Measurements from ENCODE around the gene ABI3.

ABI3 gene

DNA sequence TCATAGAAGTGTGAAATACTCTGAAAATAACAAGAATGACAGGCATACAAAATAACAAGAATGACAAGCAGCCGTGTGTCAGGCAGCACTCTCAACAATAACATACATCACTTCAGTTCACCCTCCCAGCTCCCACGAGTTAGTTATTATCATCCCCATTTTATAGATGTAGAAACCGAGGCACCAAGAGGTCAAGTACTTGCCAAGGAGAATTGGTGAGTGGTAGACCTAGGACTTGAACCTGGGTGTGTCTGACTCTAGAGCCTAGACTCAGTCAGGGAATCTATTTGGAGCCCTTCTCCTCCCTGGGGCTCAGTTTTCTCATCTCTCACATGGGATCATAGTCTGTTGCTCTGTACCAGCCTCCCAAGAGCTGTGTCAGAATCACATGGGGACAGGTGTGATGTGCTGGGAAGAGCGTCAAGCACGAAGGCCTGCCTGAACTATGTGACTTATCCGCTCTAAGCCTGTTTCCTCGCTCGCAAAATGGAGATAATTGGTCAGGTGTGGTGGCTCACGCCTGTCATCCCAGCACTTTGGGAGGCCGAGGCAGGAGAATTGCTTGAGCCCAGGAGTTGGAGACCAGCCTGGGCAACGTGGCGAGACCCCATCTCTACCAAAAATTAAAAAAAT lies 39.5 kb downstream of the ABI3 start:
- Mint-ChIP-seq H3K27me3 (ENCODE audit: low read depth) (peaks cover 4% of the 10 kb centered on the region), H3K27ac (no peak overlapping the region), H3K4me3 (no peak overlapping the region), H3K9me3 (no peaks in the 10 kb centered on the region), H3K36me3 (ENCODE audit: low read depth) (no peaks in the 10 kb centered on the region), H3K4me1 (no peaks in the 10 kb centered on the region)
- TF ChIP-seq, protein P1, sequence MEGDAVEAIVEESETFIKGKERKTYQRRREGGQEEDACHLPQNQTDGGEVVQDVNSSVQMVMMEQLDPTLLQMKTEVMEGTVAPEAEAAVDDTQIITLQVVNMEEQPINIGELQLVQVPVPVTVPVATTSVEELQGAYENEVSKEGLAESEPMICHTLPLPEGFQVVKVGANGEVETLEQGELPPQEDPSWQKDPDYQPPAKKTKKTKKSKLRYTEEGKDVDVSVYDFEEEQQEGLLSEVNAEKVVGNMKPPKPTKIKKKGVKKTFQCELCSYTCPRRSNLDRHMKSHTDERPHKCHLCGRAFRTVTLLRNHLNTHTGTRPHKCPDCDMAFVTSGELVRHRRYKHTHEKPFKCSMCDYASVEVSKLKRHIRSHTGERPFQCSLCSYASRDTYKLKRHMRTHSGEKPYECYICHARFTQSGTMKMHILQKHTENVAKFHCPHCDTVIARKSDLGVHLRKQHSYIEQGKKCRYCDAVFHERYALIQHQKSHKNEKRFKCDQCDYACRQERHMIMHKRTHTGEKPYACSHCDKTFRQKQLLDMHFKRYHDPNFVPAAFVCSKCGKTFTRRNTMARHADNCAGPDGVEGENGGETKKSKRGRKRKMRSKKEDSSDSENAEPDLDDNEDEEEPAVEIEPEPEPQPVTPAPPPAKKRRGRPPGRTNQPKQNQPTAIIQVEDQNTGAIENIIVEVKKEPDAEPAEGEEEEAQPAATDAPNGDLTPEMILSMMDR (IDR thresholded peaks at IDR 0.05; ENCODE audit: unreplicated experiment in 3 of 3) = no peak

GRCh38 chr17:49252148-49252695 lies 41.7 kb downstream of the ABI3 start:
- Mint-ChIP-seq H3K4me3 (no peak overlapping the region), H3K27me3 (ENCODE audit: low read depth) (peaks cover 9% of the 10 kb centered on the region), H3K36me3 (ENCODE audit: low read depth) (no peaks in the 10 kb centered on the region), H3K27ac (no peak overlapping the region), H3K9me3 (no peaks in the 10 kb centered on the region), H3K4me1 (no peaks in the 10 kb centered on the region)
- TF ChIP-seq, protein P1 (IDR thresholded peaks at IDR 0.05; ENCODE audit: unreplicated experiment in 3 of 3) = no peak

DNA sequence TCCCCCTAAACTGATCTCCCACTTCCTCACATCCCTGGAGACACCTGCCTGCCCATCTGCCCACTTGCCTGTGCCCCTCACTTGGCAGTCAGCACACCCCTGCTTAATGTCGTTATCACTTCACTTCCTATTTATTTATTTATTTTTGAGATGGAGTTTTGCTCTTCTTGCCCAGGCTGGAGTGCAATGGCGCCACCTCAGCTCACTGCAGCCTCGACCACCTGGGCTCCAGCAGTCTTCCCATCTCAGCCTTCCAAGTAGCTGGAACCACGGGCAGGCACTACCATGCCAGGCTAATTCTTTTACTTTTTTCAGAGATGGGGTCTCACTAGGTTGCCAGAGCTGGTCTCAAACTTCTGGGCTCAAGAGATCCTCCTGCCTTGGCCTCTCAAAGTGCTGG lies 43.6 kb downstream of the ABI3 start:
- Mint-ChIP-seq H3K4me3 (no peak overlapping the region), H3K36me3 (ENCODE audit: low read depth) (no peaks in the 10 kb centered on the region), H3K27ac (no peak overlapping the region), H3K9me3 (no peaks in the 10 kb centered on the region), H3K4me1 (no peaks in the 10 kb centered on the region), H3K27me3 (ENCODE audit: low read depth) (peaks cover 5% of the 10 kb centered on the region)
- TF ChIP-seq, protein P1 (IDR thresholded peaks at IDR 0.05; ENCODE audit: unreplicated experiment in 3 of 3) = no peak

DNA sequence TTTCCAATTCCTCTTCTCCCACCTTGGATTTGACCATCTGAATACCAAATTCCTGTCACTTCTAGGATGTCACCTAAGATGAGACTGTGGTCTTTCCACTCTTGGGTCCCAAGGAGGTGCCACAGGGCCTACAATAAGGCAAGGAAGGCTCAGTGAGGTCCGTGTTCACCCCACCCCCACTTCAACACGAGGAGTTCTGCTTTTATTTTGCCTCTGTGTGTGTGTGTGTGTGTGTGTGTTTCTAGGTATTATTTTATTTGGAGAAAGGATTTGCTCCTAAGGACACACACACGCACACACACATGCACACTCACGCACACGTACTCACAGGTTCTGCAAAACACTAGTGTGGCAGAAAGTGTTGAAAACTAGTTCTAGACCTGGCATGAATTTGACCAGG lies 44.6 kb downstream of the ABI3 start:
- Mint-ChIP-seq H3K27me3 (ENCODE audit: low read depth) (peaks cover 9% of the 10 kb centered on the region), H3K27ac (no peak overlapping the region), H3K4me3 (no peak overlapping the region), H3K9me3 (no peaks in the 10 kb centered on the region), H3K36me3 (ENCODE audit: low read depth) (no peaks in the 10 kb centered on the region), H3K4me1 (no peaks in the 10 kb centered on the region)
- TF ChIP-seq, protein P1 (IDR thresholded peaks at IDR 0.05; ENCODE audit: unreplicated experiment in 3 of 3) = no peak

DNA sequence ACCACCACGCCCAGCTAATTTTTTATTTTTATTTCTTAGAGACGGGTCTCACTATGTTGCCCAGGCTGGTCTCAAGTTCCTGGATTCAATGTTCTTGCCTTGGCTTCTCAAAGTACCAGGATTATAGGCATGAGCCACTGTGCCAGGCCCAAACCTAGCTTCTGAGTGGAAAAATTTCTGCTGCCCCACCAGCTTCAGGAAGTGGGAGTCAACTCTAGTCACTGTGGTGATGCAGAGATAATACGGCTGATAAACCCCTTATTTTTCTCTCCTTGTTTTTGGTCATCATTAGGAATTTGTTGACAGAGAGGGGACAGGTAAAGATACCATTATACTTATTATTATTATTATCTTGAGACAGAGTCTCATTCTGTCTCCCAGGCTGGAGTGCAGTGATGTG lies 47.9 kb downstream of the ABI3 start:
- no peaks in the 10 kb centered on the region for H3K9me3 Mint-ChIP-seq
- H3K4me1 Mint-ChIP-seq = peaks cover 4% of the 10 kb centered on the region
- TF ChIP-seq, protein P1 (IDR thresholded peaks at IDR 0.05; ENCODE audit: unreplicated experiment in 3 of 3) = no peak
- H3K27me3 Mint-ChIP-seq (ENCODE audit: low read depth) = peaks cover 12% of the 10 kb centered on the region
- H3K4me3 Mint-ChIP-seq = peak overlapping the region in 1 of 3 experiments; percentile 6
- no peaks in the 10 kb centered on the region for H3K36me3 Mint-ChIP-seq (ENCODE audit: low read depth)
- no peak overlapping the region for H3K27ac Mint-ChIP-seq

DNA sequence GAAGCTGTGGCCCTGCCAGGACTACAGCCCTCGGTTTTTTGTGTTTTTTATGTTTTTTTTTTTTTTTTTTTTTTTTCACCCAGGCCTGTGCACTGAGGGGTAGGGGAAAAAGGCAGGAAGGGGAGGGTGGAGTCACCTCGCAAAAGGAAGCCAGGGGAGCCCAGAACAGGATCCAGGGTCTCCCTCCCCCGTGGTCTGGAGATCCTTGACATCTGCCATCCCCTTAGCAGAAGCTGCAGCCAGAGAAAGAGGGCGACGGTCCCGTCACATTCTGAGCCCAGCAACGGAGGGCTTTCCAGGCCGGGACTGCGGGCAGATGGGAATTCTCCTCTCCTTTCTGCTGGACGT lies 49.1 kb downstream of the ABI3 start:
- H3K27me3 Mint-ChIP-seq (ENCODE audit: low read depth) = peaks cover 13% of the 10 kb centered on the region

More for the DNA sequence above, 49.1 kb downstream of the ABI3 start:
- TF ChIP-seq, protein P1 (IDR thresholded peaks at IDR 0.05; ENCODE audit: unreplicated experiment in 3 of 3) = no peak
- Mint-ChIP-seq H3K27ac (peak overlapping the region in 1 of 3 experiments; percentile 37), H3K4me3 (peak overlapping the region; percentile 78 to 82 (median 80)), H3K36me3 (ENCODE audit: low read depth) (no peaks in the 10 kb centered on the region), H3K4me1 (peaks cover 4% of the 10 kb centered on the region), H3K9me3 (no peaks in the 10 kb centered on the region)
